Stimulated activated CD4-positive, alpha-beta T cell treated with anti-CD3 and anti-CD28 coated beads, Interleukin-4, amount 100 ng/mL, for 4 hours (primary cell): ENCODE measurements around the gene EBI3.
"Not testable (repeated sequence)": the region's sequence is repeated elsewhere in the genome, so short reads cannot be mapped to it uniquely, and the experiment has no call there.

Experiments
- DNase-seq, 2 experiments: peaks; one replicate each; pipeline ENCODE4 v3.0.0-alpha.2; 2020

Gene EBI3

DNA sequence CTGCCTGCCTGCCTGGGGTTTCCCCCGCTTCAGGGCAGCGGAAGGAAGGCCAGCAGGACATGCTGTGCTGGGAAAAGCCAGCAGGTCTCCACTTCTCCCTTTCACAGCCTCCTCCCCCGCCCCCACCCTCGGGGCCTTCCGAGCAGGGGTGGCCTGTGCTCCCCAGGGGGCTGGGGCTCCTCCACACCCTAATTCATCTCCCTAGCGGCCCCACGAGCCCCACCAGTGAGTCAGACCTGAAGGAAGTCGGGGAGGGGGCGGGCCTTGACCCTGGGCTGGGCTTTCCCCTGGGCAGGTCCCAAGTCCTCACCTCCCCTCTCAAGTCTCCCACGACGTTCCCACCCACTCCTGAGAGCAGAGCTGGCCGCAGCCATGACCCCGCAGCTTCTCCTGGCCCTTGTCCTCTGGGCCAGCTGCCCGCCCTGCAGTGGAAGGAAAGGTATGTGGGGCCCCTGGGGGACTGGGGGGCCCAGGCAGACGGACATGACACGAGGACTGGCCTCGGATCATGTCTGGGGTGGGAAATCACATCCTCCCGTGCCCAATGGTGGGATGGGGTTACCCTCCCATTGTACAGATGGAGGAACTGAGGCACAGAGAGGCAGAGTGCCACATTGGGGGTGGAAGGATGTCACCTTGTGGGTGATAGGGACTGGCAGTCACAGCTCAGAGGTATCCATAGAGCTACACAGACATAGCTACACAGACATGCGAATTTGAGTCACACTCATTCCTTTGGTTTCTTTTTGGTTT, at the start of gene EBI3:
Gene EBI3, plus strand, starts transcription at position 345 of the 753 bp plus-strand sequence. Its CDS starts 28 bp downstream, at position 373.
- peak; percentile 23 to 57 for DNase-seq

DNA sequence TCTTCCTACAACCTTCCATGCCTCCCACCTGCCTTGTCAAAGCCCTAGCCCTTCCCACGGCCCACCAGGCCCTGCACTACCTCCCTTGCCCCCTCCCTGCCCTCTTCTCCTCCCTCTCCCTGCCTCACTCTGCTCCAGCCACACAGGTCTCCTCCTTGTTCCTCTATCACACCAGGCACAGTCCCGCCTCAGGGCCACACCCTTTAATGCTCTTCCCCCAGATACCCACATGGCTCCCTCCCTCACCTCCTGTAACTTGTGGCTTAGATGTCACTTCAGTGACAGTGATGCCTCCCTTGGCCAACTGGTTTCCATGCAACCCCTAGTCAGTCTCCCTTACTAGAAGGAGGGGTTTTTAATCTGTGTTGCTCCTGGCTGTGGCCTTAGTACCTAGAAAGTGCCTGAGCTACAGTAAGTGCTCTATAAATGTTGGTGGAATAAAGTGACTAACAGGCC, 48.2 kb upstream of the EBI3 start:
- no peak for DNase-seq

GRCh38 chr19:4182084-4182810, 47.1 kb upstream of the EBI3 start, which contains the start of the genes ANKRD24 and SIRT6:
Gene ANKRD24, plus strand, starts transcription at chr19:4182689. Its CDS starts 3,737 bp downstream, at chr19:4186426.
Gene SIRT6, minus strand, starts transcription at chr19:4182563. Its CDS starts 24 bp downstream, at chr19:4182539.
- peak; percentile 95 to 96 for DNase-seq

- DNase-seq: no peak
Observed at GRCh38 chr19:4183967-4184717, 45.2 kb upstream of the EBI3 start.

DNA sequence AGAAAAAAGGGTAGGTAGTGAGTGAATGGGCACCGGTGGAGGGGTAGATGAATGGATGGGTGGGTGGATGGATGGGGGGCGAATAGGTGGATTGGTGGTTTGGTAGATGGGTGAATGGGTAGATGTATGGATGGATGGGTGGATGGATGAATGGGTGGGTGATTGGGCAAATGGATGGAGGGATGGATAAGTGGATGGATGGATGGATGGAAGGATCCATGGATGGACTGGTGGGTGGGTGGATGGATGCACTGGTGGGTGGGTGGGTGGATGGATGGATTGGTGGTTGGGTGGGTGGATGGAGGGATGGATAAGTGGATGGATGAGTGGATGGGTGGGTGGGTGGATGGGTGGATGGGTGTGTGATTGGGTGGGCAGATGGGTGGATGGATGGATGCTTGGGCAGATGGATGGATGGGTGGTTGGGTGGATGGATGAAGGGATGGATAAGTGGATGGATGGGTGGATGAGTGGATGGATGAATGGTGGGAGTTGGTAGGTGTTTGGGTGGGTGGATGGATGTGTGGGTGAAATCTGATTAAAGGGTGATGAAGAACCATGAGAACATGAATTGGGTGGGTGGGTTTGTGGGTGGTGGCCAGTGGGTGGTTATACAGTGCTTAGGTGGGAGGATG, 44.5 kb upstream of the EBI3 start:
- DNase-seq: no peak

DNA sequence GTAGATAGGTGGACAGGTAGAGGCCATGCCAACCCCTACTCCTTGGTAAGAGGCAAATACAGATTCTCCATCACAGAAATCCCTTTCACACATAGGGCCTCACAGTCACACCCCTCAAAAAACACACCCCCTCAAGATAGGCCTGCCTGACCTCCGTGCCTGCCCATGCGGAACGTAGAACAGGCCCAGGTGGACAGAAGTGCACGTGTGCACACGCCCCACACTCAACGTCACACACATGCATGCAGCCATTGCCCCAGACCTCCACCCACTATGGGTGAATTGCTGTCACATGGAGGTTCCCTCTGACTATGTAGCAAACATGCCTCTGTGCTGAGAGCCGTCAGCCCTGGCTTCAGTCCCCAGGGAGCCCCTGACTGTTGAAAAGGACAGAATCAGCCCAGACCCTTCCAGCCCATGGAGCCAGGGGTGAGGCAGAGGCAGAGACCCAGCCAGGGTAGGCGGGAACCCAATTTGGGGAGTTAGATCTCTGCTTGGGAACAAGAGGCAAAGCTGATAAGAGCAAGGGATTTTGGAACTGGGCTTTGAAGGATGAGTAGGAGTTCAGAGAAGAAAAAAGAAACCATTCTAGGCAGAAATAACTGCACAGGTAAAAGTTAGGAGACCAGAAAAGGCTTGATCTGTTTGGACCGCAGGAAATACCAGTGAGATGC, 43.8 kb upstream of the EBI3 start:
- DNase-seq: no peak

- DNase-seq: peak; percentile 61 to 75
Observed at GRCh38 chr19:4186087-4186993, 43.0 kb upstream of the EBI3 start.

- no peak for DNase-seq
Observed at GRCh38 chr19:4187313-4188122, 41.8 kb upstream of the EBI3 start.

DNA sequence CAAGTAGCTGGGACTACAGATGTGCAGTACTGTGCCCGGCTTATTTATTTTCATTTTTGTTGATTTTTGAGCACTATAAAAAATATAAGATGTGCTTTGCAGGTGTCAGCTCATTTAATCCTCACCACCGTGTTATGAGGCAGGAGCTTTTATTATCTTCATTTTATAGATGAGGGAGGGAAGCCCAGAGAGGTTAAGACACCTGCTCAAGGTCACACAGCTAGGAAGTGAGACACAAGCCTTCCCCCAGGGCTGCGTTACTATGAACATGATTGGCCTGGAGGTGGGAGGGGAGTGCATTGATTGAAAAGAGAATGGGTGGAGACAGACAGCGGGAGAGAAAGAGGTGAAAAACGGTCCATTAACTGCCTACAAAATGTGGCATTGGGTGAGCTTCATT, 39.7 kb upstream of the EBI3 start:
- no peak for DNase-seq

- not testable (repeated sequence) for DNase-seq
Observed at GRCh38 chr19:4192537-4192936, 36.8 kb upstream of the EBI3 start.

DNA sequence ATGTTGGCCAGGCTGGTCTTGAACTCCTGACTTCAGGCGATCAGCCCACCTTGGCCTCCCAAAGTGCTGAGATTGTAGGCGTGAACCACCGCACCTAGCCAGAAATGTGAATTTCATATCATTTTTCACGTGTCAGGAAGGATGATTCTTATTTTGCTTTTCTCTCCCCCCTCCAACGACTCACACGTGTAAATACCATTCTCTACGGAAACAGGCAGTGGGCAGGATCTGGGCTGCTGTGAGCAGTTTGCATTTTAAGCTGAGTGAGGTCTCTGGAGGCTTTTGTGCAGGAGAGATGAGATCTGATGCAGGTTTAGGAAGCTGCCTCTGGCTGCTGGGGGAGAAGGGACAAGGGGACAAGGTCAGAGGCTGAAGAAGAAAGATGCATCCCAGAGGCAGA, 35.0 kb upstream of the EBI3 start:
- no peak for DNase-seq

DNA sequence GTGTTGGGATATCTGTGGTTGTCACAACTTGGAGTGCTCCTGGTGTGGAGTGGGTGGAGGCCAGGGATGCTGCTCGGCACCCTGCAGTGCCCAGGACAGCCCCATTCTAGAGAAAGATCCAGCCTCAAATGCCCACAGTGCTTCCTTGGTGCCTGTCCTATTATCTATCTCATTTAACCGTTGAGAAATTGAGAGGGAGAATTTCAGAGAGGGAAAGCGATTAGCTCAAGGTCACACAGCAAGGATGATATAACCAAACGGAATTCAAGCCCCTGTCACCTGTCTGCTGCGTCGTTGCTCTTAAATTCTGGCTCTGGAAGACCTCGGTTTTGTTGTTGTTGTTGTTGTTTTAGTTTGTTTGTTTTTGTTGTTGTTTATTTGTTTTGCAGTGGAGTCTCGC, 33.3 kb upstream of the EBI3 start:
- no peak for DNase-seq

DNA sequence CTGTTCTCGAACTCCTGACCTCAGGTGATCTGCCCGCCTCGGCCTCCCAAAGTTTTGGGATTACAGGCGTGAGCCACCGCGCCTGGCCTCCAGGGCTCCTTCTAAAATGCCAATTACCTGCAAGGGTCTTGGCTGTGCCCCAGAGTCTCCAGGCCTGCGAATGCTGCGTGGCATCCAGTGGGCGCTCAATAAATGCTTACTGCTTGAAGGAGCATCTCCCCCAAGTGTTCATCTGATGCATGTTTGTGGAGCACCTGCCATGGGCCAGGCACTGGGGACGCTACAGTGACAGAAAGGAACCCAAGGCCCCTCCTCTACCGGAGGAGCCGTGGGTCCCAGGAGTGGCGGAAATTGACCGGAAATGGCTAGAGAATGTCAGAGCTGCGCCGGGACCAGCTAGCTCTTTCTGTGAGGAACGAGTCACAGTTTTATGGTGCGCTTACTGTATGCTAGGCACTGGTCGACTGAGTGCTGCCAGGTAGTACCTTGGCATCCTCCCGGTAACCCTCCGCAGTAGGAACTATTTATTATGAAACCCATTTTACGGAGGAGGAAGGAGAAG, 32.7 kb upstream of the EBI3 start:
- DNase-seq: no peak

DNA sequence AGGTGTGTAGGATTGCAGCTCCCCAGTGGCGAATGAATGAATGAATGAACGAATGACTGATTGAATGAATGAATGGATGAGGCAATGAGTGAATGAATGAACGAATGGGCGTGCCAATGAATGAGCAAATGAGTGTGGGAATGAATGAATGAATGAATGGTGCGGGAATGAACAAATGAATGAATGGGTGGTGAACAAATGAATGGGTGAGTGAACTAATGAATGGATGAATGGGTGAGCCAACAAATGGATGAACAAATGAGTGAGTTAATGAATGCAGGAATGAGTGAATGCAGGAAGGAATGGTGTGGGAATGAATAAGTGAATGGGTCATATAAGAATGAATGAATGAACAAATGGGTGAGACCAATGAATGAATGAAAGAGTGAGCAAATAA, 32.1 kb upstream of the EBI3 start:
- DNase-seq: no peak

DNA sequence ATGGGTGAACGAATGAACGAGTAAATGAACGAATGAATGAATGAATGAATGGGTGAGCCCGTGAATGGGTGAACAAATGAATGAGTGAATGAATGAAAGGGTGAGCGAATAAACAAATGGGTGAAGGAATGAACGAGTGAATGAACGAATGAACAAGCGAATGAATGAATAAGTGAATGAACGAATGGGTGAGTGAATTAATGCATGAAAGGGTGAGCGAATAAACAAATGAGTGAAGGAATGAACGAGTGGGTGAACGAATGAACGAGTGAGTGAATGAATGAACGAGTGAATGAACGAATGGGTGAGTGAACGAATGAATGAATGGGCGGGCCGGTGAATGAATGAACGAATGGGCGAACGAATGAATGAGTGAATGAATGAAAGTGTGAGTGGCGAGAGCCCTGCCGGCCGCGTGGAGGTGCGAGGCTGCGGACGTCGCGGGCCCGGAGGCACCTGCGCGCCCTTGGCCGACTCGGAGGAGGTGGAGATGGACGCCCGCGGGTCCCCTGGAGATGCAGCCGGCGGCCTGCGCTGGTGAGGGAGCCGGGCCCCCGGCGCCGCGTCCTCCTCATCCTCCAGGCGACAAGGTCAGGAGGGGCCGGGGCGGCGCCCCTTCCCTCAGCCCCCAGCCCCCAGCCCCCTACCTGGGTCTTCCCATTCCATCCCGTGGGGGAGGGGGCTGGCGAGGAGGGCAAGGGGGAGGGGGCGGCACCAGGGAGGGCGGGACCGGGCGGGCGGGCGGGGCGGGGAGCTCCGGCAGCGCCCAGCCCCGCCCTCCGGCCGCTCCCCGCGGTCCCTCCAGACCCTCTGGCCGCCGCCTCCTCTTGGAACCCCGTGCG, 31.5 kb upstream of the EBI3 start:
- DNase-seq: no peak

DNA sequence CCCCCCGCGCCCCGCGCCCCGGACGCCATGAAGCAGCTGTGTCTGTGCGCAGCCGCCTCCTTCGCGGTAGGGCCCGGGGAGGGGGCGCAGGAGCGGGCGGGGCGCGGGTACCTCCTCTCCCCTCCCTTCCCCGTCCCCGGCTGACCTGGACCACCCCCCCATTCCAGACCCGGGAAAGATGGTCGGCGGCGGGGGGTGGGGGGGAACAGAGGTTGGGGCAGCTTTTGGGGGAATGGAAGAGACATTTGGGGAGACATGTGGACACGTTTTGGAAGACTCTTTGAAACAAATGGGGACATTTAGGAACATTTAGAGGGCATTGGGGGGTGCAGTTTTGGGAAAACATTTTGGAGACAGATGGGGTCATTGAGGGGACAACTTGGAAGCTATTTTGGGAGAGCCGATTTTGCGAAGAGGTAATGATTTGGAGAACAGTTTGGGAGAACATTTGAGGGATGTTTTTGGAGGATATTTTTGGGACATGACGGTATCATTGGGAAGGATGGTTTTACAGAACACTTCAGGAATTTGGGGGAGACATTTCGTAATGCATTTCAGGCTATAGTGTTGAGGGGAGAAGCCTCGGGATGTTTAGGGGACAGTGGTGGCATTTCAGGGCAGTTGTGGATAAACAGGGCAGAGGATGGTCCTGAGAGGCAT, 30.7 kb upstream of the EBI3 start:
- no peak for DNase-seq

DNA sequence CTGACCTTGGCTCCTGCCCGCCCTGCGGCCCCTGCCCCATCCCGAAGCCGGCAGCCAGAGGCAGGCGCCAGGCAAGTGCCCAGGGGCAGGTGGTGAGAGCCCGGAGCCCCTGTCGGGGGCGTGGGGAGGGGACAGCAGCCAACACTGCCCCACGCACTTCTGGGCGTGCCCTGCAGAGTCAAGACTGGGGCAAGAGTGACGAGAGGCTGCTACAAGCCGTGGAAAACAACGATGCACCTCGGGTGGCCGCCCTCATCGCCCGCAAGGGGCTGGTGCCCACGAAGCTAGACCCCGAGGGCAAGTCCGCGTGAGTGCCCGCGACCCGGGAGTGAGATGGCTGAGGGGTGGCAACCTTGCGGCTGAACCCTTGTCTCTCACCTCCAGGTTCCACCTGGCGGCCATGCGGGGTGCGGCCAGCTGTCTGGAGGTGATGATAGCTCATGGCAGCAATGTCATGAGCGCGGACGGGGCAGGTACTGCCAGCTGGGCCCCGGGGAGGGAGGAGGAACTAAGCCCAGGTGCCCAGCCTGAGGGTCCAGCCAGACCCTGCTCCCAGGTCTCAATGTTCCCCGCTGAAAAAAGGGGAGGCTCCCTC, 29.5 kb upstream of the EBI3 start:
- no peak for DNase-seq
